HepG2 (cell line): ENCODE results near the gene CRNKL1. TPM values are rescaled to one million over a fixed set of nuclear protein-coding genes. Genes with fewer than 3 reads are reported as not detected.

ENCODE experiments used
- AHDC1 ChIP-seq: sonication (generic); formaldehyde crosslinking; IDR thresholded peaks from 2 replicates; pipeline ENCODE4 v1.5.1; 2020; ENCODE audit warnings: mild to moderate bottlenecking, missing genetic modification reagents, borderline replicate concordance
- ATF7 ChIP-seq, 2 experiments: fragments of 450-650 bp in 1 of 2; sonication (generic) in 1 of 2; formaldehyde crosslinking in 1 of 2; IDR thresholded peaks; 2 replicates each; pipeline versions ENCODE4 v1.4.0 to v1.6.1; 2016 to 2020; ENCODE audit warnings: antibody characterized with exemption in 1 of 2, mild to moderate bottlenecking in 1 of 2, missing genetic modification reagents in 1 of 2
- CTCF ChIP-seq: sonication (generic); formaldehyde crosslinking; IDR thresholded peaks from 2 replicates; pipeline ENCODE4 v1.5.0; 2020; ENCODE audit warnings: mild to moderate bottlenecking, missing genetic modification reagents, moderate library complexity
- DNMT3B ChIP-seq: conservative IDR thresholded peaks from 2 replicates; pipeline ENCODE4 v1.6.1; 2016; ENCODE audit warnings: missing biosample characterization, control low read depth
- HDAC2 ChIP-seq: sonication (generic); formaldehyde crosslinking; IDR thresholded peaks from 2 replicates; pipeline ENCODE4 v1.4.0; 2020; ENCODE audit warnings: missing genetic modification reagents
- MNT ChIP-seq: fragments of 450-650 bp; IDR thresholded peaks from 2 replicates; pipeline ENCODE4 v1.6.1; 2016
- NR0B2 ChIP-seq: sonication (generic); formaldehyde crosslinking; IDR thresholded peaks from 2 replicates; pipeline ENCODE4 v1.4.0; 2020; ENCODE audit warnings: mild to moderate bottlenecking, missing genetic modification reagents
- PAXIP1 ChIP-seq: sonication (generic); formaldehyde crosslinking; conservative IDR thresholded peaks from 2 replicates; pipeline ENCODE4 v1.4.0; 2020; ENCODE audit warnings: mild to moderate bottlenecking, missing genetic modification reagents, moderate library complexity
- RCOR2 ChIP-seq: IDR thresholded peaks from 2 replicates; pipeline ENCODE4 v1.6.1; 2016; ENCODE audit warnings: missing biosample characterization, missing genetic modification reagents
- REL ChIP-seq: sonication (generic); formaldehyde crosslinking; conservative IDR thresholded peaks from 2 replicates; pipeline ENCODE4 v1.8.0; 2022; ENCODE audit warnings: mild to moderate bottlenecking, missing genetic modification reagents, moderate library complexity
- RXRA ChIP-seq: sonication (generic); formaldehyde crosslinking; IDR thresholded peaks from 2 replicates; pipeline ENCODE4 v1.5.1; 2020; ENCODE audit warnings: missing genetic modification reagents
- ZNF17 ChIP-seq: sonication (generic); formaldehyde crosslinking; IDR thresholded peaks from 2 replicates; pipeline ENCODE4 v1.5.0; 2020; ENCODE audit warnings: mild to moderate bottlenecking, missing genetic modification reagents
- ZNF556 ChIP-seq: sonication (generic); formaldehyde crosslinking; IDR thresholded peaks from 2 replicates; pipeline ENCODE4 v1.4.0; 2020; ENCODE audit warnings: mild to moderate bottlenecking, missing genetic modification reagents, borderline replicate concordance
- ZNF589 ChIP-seq: sonication (generic); formaldehyde crosslinking; conservative IDR thresholded peaks from 2 replicates; pipeline ENCODE4 v1.8.0; 2022; ENCODE audit warnings: mild to moderate bottlenecking, moderate library complexity, missing genetic modification reagents
- polyA plus RNA-seq, 8 experiments: library from polyadenylated mRNA; depleted of rRNA in 3 of 8; stranded (reverse) in 7 of 8; unstranded in 1 of 8; fragments of >200 nt; fragmentation: Illumina TruSeq in 4 of 8; extraction: Trizol in 4 of 8; gene quantifications; 2 replicates each; pipeline versions ENCODE4 v1.2.1 to v1.2.3, GENCODE V29; 2011 to 2016; ENCODE audit warnings: low read depth in 4 of 8, missing spikeins in 1 of 8, mixed read lengths in 1 of 8; ENCODE audit not compliant: insufficient read depth in 1 of 8
- total RNA-seq, 5 experiments: library from RNA; depleted of rRNA; stranded (reverse); fragments of >200 nt; fragmentation: Illumina TruSeq; extraction: Trizol; gene quantifications; 2 replicates each; pipeline ENCODE4 v1.2.3, GENCODE V29; 2016; ENCODE audit warnings: low read depth in 1 of 5

Gene CRNKL1
- total and polyA plus RNA-seq, 2 of the 13 experiments (the other 11 are each of a cell fraction or from before 2014, with no cell fraction given) = 12.3 to 64.5 TPM

- TF ChIP-seq MNT = no peak
- TF ChIP-seq ZNF556 (CRISPR knock-in tag) = no peak
- TF ChIP-seq ATF7 (IDR thresholded peaks at IDR 0.05) = no peak
- TF ChIP-seq ATF7 (CRISPR knock-in tag; IDR thresholded peaks at IDR 0.05) = no peak
- TF ChIP-seq RXRA (CRISPR knock-in tag) = peak; percentile 99
- no peak for TF ChIP-seq NR0B2 (CRISPR knock-in tag)
- TF ChIP-seq DNMT3B = no peak
- TF ChIP-seq REL (CRISPR knock-in tag) = no peak
- peak; percentile 39 for TF ChIP-seq HDAC2 (CRISPR knock-in tag)
- TF ChIP-seq AHDC1 (CRISPR knock-in tag) = peak; percentile 72; the same call in 1 of the 2 replicates
- no peak for TF ChIP-seq CTCF
- peak; percentile 87 for TF ChIP-seq PAXIP1 (CRISPR knock-in tag)
- TF ChIP-seq ZNF589 (CRISPR knock-in tag) = peak; percentile 51; the same call in 1 of the 2 replicates
- 0 out of 2 replicates have a peak, but pooled peaks have one; percentile 8 for TF ChIP-seq RCOR2 (CRISPR knock-in tag)
- TF ChIP-seq ZNF17 (CRISPR knock-in tag) = no peak
Measured at GRCh38 chr20:20002101-20002998, 49.9 kb downstream of the CRNKL1 start (continued).
